Stimulated activated CD8-positive, alpha-beta memory T cell treated with anti-CD3 and anti-CD28 coated beads, Interleukin-15, amount 100 ng/mL, for 24 hours (primary cell): ENCODE measurements around the gene PCP2.

Experiments used
- DNase-seq: peaks from one replicate; pipeline ENCODE4 v3.0.0-alpha.2; 2020; ENCODE audit warnings: low read depth

PCP2 gene

DNA sequence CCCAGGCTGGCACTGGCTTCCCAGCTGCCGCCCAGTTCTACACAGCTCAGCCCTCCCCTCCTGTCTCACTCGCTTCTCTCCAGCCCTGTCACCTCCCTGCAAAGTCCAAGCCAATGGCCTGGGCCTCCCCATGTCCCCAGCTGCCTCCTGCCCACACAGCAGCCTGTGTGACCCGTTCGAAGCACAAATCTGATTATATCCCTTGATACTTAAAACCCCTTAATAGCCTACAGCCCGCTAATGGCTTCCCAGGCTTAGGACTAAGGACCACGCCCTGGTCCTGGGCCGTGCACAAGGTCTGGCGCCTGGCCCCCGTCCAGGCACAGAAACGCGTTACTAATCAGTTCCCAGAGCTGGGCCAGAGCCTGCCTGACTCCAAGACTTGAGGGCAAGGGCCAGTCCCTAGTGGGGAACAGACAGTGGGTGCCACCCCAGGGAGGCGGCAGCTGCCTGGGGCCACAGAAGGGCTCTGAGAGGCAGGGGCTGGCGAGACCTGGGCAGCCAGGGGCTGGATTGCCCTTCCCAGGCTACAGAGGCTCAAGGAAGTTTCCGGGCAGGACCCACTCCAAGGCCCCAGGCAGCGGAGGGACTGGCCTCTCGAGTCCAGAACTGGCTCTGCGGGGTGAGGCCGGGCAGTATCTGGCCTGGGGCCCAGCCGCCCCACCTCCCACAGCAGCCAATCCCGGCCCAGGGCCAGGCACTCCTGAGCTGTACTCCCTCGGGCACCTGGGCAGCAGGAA is 14.6 kb downstream of the PCP2 start:
- no peak for DNase-seq

DNA sequence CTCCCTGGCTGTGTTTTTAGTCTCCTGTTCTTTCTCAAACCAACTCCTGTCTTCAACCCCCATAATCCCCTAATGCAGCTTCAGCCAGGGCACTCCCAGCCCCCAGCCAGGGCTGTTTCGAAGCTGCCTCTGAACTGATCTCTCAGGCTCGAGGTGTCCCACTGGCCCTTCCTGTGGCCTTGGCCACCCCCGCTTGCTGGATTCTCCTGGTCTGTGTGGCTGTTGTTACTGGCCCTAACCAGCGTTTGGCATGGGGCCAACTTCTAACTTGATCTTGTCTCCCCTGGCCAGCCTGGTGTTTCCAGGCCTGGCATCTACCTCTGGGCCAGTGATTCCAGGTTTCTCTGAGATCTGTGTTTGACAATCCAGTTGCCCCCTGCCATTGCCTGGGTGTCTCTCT is 15.2 kb downstream of the PCP2 start:
- no peak for DNase-seq

DNA sequence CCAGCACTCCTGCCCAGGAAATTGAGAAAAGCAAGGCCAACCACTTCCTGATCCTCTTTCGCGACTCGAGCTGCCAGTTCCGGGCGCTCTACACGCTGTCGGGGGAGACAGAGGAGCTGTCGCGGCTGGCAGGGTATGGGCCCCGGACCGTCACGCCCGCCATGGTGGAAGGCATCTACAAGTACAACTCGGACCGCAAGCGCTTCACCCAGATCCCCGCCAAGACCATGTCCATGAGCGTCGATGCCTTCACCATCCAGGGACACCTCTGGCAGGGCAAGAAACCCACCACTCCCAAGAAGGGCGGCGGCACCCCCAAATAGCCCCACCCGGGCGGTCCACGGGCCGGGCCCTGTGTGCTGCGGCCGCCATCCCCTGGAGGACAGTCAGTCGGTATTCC is 15.8 kb downstream of the PCP2 start:
- DNase-seq = no peak

DNA sequence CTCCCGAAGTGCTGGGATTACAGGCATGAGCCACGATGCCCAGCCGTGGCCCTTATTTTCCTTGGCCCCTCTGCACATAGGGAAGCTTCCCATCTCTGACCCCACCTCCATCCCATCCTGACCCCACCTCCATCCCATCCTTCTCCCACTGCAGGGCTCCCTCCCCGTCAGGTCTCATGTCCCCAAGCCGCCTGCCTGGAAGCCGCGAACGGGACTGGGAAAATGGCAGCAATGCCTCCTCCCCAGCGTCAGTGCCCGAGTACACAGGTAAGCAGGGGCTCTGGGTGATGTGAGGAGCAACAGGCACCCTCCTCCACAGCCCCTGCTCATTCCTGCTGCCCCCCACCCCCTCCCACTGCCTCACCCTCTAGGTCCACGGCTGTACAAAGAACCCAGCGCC is 16.3 kb downstream of the PCP2 start:
- DNase-seq = no peak

DNA sequence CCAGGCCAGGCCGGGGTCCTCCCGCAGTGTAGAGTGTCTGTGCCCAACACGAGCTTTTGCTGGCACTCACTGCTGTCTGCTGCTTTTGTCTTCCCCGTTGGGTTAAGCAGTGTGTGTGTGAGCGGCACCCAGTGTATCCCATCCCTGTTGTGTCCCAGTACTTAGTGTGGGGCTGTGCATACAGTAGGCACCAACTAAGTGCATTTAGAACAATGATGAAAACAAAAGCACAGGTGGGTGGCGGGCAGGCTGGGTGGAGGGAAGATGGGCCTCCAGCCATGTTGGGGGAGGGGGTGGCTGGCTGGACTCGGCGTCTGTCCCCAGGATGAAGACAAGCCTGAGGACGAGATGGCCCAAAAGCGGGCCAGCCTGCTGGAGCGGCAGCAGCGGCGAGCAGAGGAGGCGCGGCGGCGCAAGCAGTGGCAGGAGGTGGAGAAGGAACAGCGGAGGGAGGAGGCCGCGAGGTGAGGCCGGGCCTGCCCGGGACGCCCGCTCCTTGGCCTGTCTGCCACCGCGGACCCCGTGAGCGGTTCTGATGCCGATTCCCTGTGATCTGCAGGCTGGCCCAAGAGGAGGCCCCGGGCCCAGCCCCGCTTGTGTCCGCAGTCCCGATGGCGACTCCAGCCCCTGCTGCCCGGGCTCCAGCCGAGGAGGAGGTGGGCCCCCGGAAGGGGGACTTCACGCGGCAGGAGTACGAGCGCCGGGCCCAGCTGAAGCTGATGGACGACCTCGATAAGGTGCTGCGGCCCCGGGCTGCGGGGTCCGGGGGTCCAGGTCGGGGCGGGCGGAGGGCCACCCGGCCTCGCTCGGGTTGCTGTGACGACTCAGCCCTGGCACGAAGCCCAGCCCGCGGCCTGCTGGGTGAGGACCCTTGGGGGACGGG is 18.4 kb downstream of the PCP2 start:
- DNase-seq = no peak

DNA sequence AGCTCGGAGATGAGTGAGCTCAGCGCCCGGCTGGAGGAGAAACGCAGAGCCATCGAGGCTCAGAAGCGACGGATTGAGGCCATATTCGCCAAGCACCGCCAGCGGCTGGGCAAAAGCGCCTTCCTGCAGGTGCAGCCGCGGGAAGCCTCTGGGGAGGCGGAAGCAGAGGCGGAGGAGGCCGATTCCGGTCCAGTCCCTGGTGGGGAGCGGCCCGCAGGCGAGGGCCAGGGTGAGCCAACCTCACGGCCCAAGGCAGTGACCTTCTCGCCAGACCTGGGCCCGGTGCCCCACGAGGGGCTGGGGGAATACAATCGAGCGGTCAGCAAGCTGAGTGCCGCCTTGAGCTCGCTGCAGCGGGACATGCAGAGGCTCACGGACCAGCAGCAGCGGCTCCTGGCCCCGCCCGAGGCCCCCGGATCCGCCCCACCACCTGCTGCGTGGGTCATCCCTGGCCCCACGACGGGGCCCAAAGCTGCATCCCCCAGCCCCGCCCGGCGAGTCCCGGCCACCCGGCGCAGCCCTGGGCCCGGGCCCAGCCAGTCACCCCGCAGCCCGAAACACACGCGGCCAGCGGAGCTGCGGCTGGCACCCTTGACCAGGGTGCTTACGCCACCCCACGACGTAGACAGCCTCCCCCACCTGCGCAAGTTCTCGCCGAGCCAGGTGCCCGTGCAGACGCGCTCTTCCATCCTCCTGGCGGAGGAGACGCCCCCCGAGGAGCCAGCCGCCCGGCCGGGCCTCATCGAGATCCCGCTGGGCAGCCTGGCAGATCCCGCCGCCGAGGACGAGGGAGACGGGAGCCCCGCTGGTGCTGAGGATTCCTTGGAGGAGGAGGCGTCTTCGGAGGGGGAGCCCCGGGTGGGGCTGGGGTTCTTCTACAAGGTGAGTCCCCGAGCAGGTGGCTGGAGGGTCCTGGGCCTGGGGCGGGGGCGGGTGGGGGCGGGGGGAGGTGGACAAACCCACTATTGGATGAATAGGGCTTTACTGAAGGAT is 20.9 kb downstream of the PCP2 start:
- DNase-seq = no peak

DNA sequence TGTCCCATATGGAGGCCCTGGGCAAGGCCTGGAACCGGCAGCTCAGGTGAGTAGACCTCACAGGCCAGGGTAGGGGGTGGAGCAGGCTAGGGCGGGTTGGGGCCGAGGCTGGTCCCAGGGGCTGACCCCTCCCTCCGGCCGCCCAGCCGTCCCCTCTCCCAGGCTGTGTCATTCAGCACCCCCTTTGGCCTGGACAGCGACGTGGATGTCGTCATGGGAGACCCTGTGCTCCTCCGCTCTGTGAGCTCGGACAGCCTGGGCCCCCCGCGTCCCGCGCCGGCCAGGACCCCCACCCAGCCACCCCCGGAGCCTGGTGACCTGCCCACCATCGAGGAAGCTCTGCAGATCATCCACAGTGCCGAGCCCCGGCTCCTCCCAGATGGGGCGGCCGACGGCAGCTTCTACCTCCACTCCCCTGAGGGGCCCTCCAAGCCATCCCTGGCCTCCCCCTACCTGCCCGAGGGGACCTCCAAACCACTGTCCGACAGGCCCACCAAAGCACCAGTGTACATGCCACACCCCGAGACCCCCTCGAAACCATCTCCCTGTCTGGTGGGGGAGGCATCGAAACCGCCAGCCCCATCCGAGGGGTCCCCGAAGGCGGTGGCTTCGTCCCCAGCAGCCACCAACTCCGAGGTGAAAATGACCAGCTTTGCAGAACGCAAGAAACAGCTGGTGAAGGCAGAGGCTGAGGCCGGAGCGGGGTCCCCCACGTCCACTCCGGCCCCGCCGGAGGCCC is 21.8 kb downstream of the PCP2 start:
- no peak for DNase-seq

DNA sequence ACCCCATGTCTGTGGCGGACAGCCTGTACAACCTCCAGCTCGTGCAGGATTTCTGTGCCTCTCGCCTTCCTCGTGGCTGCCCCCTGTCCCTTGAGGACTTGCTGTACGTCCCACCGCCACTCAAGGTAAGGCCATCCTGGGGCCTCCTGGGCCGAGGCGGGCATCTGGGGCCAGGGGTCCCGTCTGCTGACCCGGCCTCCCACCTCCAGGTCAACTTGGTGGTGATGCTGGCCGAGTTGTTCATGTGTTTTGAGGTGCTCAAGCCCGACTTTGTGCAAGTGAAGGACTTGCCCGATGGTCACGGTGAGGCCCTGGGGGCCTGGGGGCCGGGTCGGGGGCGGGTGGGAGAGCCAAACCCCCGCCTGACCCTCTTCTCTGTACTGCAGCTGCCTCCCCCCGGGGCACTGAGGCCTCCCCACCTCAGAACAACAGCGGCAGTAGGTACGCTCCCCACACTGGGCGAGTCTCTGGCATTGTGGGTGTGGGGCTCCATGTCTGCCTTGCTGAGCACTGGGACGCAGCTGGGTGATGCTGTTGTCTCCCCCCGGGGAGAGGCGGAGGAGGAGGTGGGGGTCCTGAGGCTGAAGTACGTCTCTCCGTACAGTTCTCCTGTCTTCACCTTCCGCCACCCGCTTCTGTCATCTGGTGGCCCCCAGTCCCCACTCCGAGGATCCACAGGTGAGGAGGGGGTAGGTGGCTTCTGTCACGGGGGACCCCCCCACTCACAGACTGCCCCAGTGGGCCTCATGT is 22.9 kb downstream of the PCP2 start:
- no peak for DNase-seq

DNA sequence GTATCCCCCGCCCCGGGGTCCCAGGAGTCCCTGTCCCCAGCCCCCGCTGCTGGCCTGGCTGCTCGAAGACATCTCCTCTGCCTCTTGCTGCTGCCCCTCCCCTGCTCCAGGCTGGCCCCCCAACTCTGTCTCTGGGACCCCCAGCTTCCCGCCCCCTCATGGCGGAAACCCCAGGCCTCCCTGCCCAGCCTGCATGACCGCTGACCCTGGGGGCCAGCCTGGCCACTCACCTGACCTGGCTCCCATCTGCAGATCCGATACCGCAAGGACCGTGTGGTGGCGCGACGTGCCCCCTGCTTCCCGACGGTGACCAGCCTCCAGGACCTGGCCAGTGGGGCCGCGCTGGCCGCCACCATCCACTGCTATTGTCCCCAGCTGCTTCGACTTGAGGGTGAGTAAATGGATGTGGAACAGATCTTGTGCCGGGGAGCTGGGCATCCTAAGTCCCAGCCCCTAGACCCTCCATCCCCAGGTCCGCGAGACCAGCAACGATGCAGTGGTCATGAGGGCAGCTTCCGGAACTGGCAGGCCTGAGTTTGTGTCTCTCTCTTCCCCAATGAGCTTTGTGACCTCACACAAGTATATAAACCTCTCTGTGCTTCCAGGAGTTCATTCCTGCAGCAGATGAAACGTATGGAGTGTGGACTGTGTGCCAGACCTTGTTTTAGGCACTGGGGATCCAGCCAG is 25.5 kb downstream of the PCP2 start:
- no peak for DNase-seq

DNA sequence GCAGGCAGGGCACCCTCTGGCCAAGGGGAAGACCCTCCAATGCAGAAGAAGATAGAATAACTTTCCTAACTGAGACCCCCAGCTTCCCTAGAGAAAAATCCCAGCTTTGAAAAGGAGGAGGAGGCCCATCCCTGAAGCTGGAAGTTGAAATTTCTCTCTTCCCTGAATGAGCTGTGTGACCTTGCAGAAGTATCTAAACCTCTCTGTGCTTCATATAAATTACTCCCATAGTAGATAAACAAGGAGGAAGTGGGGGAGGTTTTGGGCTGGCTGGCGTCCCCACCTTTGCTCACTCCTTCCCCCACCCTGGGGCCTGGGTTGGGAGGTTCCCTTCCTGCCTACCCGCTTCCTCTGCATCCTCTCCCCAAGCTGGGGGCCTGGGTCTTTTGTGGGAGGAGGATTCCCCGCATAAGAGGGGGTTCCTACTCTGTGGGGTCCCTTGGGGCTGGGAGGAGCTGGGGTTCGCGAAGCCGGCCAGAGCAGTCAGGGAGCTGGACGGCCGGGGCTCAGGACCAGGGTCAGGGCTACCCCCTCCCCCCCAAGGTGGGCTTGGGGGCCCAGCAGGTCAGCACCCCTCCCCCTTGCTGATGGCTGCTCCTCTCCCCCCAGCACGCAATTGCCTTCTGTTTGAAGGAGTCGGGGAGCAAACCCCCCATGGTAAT is 26.2 kb downstream of the PCP2 start:
- DNase-seq = no peak

DNA sequence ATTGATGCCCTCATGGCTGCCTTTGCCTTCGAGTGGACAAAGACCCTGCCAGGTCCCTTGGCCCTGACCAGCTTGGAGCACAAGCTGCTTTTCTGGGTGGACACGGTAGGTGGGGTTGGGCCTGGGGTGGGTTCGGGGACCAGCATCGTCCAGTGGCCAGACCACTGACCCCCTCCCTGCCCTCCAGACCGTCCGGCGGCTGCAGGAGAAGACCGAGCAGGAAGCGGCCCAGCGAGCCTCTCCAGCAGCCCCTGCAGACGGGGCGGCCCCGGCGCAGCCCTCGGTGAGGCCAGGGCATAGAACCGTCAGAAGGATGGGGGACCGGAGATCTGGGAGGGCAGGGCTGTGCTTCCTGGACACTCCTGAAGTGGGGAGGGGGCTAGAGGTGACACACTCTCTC is 27.2 kb downstream of the PCP2 start:
- DNase-seq = no peak

DNA sequence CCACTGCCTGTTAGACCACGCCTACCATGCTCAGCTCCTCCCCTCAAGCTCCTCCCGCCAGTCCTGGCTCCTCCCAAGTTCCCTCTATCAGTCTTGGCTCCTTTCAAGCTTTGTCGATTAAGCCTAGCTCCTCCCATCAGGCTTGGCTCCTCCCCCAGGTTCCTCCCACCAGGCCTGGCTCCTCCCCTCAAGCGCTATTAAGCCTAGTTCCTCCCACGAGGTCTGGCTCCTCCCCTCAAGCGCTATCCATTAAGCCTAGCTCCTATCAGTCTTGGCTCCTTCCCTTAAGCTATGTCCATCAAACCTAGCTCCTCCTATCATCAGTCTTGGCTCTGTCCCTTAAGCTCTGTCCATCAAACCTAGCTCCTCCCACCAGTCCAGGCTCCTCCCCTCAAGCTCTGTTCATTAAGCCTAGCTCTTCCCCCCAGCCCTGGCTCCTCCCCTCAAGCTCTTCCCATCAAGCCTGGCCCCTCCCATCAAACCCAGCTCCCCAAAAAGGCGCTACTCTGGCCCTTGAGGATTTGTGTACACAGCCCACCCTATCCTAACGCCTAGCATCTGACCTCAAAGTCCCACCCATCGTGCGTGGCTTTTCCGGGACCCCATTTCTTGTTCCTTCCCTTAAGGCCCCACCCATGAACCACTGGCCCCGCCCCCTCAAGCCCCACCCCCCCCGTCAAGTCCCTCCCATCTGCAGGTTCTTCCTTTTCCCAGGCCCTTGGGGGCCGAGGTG is 27.9 kb downstream of the PCP2 start:
- no peak for DNase-seq

DNA sequence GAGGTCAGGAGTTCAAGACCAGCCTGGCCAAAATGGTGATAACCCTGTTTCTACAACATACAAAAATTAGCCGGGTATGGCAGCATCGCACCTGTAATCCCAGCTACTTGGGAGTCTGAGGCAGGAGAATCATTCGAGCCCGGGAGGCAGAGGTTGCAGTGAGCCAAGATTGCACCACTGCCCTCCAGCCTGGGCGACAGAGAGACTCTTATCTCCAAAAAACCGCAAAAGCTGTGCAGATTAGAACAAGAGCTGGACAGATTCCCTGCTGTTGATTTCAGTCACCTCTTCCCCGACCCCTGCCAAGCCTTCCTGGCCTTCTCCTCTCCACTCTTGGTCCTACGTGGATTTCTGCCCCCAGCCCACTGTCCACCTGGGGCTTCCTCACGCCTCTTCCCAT is 29.6 kb downstream of the PCP2 start:
- no peak for DNase-seq

DNA sequence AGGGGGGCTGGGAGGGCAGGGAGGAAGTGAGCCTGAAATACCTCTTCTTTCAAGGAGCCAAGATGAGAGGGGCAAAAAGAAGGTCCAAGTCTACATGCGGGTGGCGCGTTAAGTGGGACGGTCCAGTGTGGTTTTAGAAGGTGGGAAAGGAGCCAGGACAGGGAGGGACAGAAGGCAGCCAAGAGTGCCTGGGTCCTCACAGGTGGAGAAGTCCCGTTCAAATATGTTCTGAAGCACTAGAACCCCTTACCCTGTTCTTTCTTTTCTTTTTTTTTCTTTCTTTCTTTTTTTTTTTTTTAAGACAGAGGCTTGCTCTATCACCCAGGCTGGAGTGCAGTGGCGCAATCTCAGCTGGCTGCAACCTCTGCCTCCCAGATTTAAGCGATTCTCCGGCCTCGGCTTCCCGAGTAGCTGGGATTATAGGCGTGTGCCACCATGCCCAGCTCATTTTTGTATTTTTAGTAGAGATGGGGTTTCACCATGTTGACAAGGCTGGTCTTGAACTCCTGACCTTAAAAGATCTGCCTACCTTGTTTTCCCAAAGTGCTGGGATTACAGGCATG is 30.5 kb downstream of the PCP2 start:
- DNase-seq = no peak

DNA sequence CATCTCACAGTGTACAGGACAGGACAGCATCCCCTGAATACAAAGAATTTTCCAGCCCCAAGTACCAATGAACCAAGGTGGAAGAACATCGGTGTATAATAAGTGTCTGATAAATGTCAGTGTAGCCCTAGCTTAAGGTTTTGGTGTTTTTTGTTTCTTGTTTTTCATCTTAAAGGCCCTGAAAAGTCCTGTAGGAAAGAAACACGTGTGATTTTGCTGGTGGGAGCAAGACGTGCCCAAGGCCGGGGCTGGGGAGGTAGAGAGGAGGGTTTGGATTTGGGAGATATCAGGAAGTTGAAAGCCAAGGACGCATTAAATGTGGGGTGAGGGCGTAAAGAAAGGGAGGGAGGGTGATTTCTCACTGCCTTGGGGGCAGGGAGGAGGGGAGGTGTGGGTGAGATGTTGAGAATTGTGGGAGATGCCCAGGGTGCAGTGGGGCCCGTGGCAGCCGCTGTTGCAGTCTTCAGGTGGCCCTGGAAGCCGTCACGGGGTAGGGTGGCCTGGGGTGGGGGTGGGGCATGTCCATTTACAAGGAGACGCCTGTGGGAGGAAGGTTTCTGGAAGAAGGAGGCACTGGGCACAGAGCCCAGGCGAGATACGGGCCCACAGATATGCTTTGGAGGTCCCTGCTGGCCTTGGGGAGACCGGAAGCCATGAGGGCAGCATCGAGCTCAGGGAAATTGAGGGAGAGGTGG is 31.1 kb downstream of the PCP2 start:
- no peak for DNase-seq

DNA sequence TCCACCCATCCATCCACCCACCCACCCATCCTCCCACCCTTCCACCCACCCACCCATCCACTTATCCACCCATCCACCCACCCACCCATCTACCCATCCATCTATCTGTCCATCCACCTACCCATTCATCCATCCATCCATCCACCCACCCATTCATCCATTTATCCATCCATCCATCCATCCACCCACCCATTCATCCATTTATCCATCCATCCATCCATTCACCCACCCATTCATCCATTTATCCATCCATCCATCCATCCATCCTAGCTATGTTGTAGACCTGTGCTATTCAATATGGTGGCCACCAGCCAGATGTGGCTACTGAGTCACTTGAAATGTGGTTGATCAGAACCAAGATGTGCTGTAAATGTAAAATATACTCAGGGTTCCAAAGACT is 32.8 kb downstream of the PCP2 start:
- DNase-seq = no peak

DNA sequence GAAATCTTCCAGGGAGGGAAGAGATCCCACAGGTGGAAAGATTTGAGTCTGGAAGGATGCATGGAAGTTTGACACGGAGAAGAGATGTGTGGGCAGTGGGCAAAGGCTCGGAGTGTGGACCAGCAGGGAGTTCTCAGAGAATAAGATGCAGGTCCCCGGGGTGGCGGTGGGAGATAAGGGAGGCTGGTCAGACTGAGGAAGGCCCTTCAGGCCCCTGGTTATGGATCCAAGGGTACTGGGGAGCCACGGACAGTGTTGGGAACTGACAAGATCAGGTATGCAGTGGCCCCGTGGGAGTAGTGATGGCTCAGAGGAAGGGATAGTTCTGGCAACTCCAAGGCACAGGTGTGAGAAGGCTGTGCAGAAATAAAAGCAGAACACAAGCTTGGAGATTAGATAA is 35.3 kb downstream of the PCP2 start:
- DNase-seq = no peak

DNA sequence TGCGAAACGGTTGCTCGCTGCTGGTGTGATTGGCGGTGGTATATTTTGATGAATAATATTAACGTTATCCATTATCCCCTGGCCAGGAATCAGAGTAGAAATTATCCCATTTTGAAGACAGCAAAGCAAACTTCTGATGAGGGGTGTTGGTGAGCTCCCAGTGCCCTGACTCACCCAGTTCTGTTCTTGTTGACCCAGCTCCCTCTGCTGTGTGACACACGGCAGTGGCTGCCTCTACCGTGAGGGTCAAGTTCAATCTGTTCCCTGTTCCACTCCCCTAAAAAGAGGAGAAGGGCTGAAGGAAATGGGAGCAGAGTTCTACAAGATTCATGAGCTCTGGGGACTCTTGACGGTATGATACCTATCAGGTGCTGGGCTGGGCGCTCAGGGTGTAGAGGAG is 35.8 kb downstream of the PCP2 start:
- no peak for DNase-seq
